ENCODE results near the gene ANXA3.

ANXA3 gene

GRCh38 chr4:78604988-78605387, 53.4 kb downstream of the ANXA3 start:
- H3K27ac Mint-ChIP-seq, result no peak overlapping the region

GRCh38 chr4:78606035-78606434, 54.5 kb downstream of the ANXA3 start:
- DNase-seq (no peak), ATAC-seq (no peak)
- H3K4me3 Mint-ChIP-seq, result no peak overlapping the region
- H3K36me3 Mint-ChIP-seq (ENCODE audit: low read depth), result no peaks in the 10 kb centered on the region
- H3K27me3 Mint-ChIP-seq, result peaks cover 4% of the 10 kb centered on the region
- H3K27ac Mint-ChIP-seq, result no peak overlapping the region
- peaks cover 12% of the 10 kb centered on the region for H3K4me1 Mint-ChIP-seq
- no peaks in the 10 kb centered on the region for H3K9me3 Mint-ChIP-seq

More at GRCh38 chr4:78604988-78605387, 53.4 kb downstream of the ANXA3 start:
- Mint-ChIP-seq H3K9me3 (no peaks in the 10 kb centered on the region), H3K27me3 (peaks cover 4% of the 10 kb centered on the region), H3K4me1 (peaks cover 3% of the 10 kb centered on the region), H3K4me3 (no peak overlapping the region), H3K36me3 (ENCODE audit: low read depth) (no peaks in the 10 kb centered on the region)
- DNase-seq (no peak), ATAC-seq (no peak)

GRCh38 chr4:78606530-78607095, 55.0 kb downstream of the ANXA3 start:
- Mint-ChIP-seq H3K36me3 (ENCODE audit: low read depth) (no peaks in the 10 kb centered on the region), H3K27me3 (peaks cover 4% of the 10 kb centered on the region), H3K4me3 (no peak overlapping the region), H3K4me1 (peaks cover 17% of the 10 kb centered on the region), H3K27ac (no peak overlapping the region), H3K9me3 (no peaks in the 10 kb centered on the region)
- ATAC-seq (no peak), DNase-seq (no peak)

GRCh38 chr4:78608684-78609083, 57.1 kb downstream of the ANXA3 start:
- Mint-ChIP-seq H3K36me3 (ENCODE audit: low read depth) (no peaks in the 10 kb centered on the region), H3K4me3 (no peak overlapping the region), H3K27ac (no peak overlapping the region), H3K9me3 (no peaks in the 10 kb centered on the region), H3K4me1 (peaks cover 36% of the 10 kb centered on the region), H3K27me3 (no peaks in the 10 kb centered on the region)
- ATAC-seq (no peak), DNase-seq (no peak)

- Mint-ChIP-seq H3K4me3 (no peak overlapping the region), H3K27me3 (no peaks in the 10 kb centered on the region), H3K36me3 (ENCODE audit: low read depth) (no peaks in the 10 kb centered on the region), H3K9me3 (no peaks in the 10 kb centered on the region), H3K27ac (no peak overlapping the region), H3K4me1 (peaks cover 45% of the 10 kb centered on the region)
- ATAC-seq (no peak), DNase-seq (no peak)
These were observed 58.0 kb downstream of the ANXA3 start for GRCh38 chr4:78609580-78609979.

- Mint-ChIP-seq H3K27me3 (no peaks in the 10 kb centered on the region), H3K27ac (peak overlapping the region; percentile 59), H3K4me1 (peaks cover 48% of the 10 kb centered on the region), H3K36me3 (ENCODE audit: low read depth) (no peaks in the 10 kb centered on the region), H3K9me3 (no peaks in the 10 kb centered on the region), H3K4me3 (no peak overlapping the region)
- DNase-seq, result no peak
- no peak for ATAC-seq
These were observed 59.1 kb downstream of the ANXA3 start for GRCh38 chr4:78610546-78611214.

- no peak for DNase-seq
- H3K9me3 Mint-ChIP-seq, result no peaks in the 10 kb centered on the region
- H3K27ac Mint-ChIP-seq, result peak overlapping the region; percentile 59
- H3K4me1 Mint-ChIP-seq, result peaks cover 48% of the 10 kb centered on the region
- no peaks in the 10 kb centered on the region for H3K36me3 Mint-ChIP-seq (ENCODE audit: low read depth)
- no peak for ATAC-seq
- H3K27me3 Mint-ChIP-seq, result no peaks in the 10 kb centered on the region
- no peak overlapping the region for H3K4me3 Mint-ChIP-seq
These were observed 59.6 kb downstream of the ANXA3 start for GRCh38 chr4:78611215-78611558.

- Mint-ChIP-seq H3K4me3 (no peak overlapping the region), H3K36me3 (ENCODE audit: low read depth) (no peaks in the 10 kb centered on the region), H3K4me1 (peaks cover 49% of the 10 kb centered on the region), H3K9me3 (no peaks in the 10 kb centered on the region), H3K27me3 (no peaks in the 10 kb centered on the region), H3K27ac (no peak overlapping the region)
- ATAC-seq (no peak), DNase-seq (no peak)
These were observed 61.0 kb downstream of the ANXA3 start for GRCh38 chr4:78612398-78613178.

GRCh38 chr4:78613522-78614321, 62.2 kb downstream of the ANXA3 start:
- H3K27ac Mint-ChIP-seq, result peak overlapping the region; percentile 71
- H3K9me3 Mint-ChIP-seq, result no peaks in the 10 kb centered on the region
- ATAC-seq (peak; percentile 60), DNase-seq (no peak)
- no peaks in the 10 kb centered on the region for H3K36me3 Mint-ChIP-seq (ENCODE audit: low read depth)
- H3K4me3 Mint-ChIP-seq, result no peak overlapping the region
- peaks cover 54% of the 10 kb centered on the region for H3K4me1 Mint-ChIP-seq
- H3K27me3 Mint-ChIP-seq, result no peaks in the 10 kb centered on the region

GRCh38 chr4:78616046-78616498, 64.5 kb downstream of the ANXA3 start:
- no peaks in the 10 kb centered on the region for H3K36me3 Mint-ChIP-seq (ENCODE audit: low read depth)

GRCh38 chr4:78618436-78618835, 66.9 kb downstream of the ANXA3 start:
- no peak for DNase-seq
- Mint-ChIP-seq H3K27ac (no peak overlapping the region), H3K27me3 (no peaks in the 10 kb centered on the region), H3K4me3 (no peak overlapping the region), H3K9me3 (no peaks in the 10 kb centered on the region), H3K36me3 (ENCODE audit: low read depth) (no peaks in the 10 kb centered on the region), H3K4me1 (peaks cover 20% of the 10 kb centered on the region)
- ATAC-seq, result no peak

More at GRCh38 chr4:78616046-78616498, 64.5 kb downstream of the ANXA3 start:
- ATAC-seq (no peak), DNase-seq (no peak)
- no peaks in the 10 kb centered on the region for H3K9me3 Mint-ChIP-seq
- H3K4me3 Mint-ChIP-seq, result no peak overlapping the region
- H3K27ac Mint-ChIP-seq, result no peak overlapping the region
- no peaks in the 10 kb centered on the region for H3K27me3 Mint-ChIP-seq
- H3K4me1 Mint-ChIP-seq, result peaks cover 42% of the 10 kb centered on the region

- H3K9me3 Mint-ChIP-seq, result no peaks in the 10 kb centered on the region
- ATAC-seq (peak; percentile 15), DNase-seq (no peak)
- H3K4me3 Mint-ChIP-seq, result no peak overlapping the region
- H3K27me3 Mint-ChIP-seq, result no peaks in the 10 kb centered on the region
- H3K36me3 Mint-ChIP-seq (ENCODE audit: low read depth), result no peaks in the 10 kb centered on the region
- peaks cover 8% of the 10 kb centered on the region for H3K4me1 Mint-ChIP-seq
- no peak overlapping the region for H3K27ac Mint-ChIP-seq
These were observed 69.8 kb downstream of the ANXA3 start for GRCh38 chr4:78621395-78621794.

GRCh38 chr4:78622253-78622979, 70.8 kb downstream of the ANXA3 start:
- H3K9me3 Mint-ChIP-seq, result no peaks in the 10 kb centered on the region
- no peak overlapping the region for H3K4me3 Mint-ChIP-seq
- no peak overlapping the region for H3K27ac Mint-ChIP-seq
- no peaks in the 10 kb centered on the region for H3K36me3 Mint-ChIP-seq (ENCODE audit: low read depth)
- ATAC-seq (no peak), DNase-seq (no peak)
- H3K4me1 Mint-ChIP-seq, result peaks cover 10% of the 10 kb centered on the region
- H3K27me3 Mint-ChIP-seq, result no peaks in the 10 kb centered on the region

GRCh38 chr4:78624048-78624447, 72.5 kb downstream of the ANXA3 start:
- H3K27me3 Mint-ChIP-seq, result no peaks in the 10 kb centered on the region
- H3K9me3 Mint-ChIP-seq, result no peaks in the 10 kb centered on the region
- H3K4me3 Mint-ChIP-seq, result no peak overlapping the region
- H3K4me1 Mint-ChIP-seq, result peaks cover 17% of the 10 kb centered on the region
- ATAC-seq (no peak), DNase-seq (no peak)
- H3K27ac Mint-ChIP-seq, result no peak overlapping the region
- no peaks in the 10 kb centered on the region for H3K36me3 Mint-ChIP-seq (ENCODE audit: low read depth)
